Body of pancreas (tissue), 4 donors: Measurements from ENCODE around the gene DOK6. TPM values are rescaled to one million over a fixed set of nuclear protein-coding genes. Genes with fewer than 3 reads are reported as not detected.

Experiments used
- ATAC-seq: fragments of 150-250 bp; one replicate; pipeline ENCODE4 v1.9.1; 2016
- DNase-seq, 4 donors: peaks; one replicate each; pipeline ENCODE4 v3.0.0-alpha.2; 2019
- H3K27ac ChIP-seq, 4 donors: fragments of 200-600 bp; sonication (generic); 1 replicate in 3 of 4; 2 replicates in 1 of 4; pipeline versions ENCODE4 v1.5.1 to v1.6.1; 2016 to 2019; ENCODE audit warnings: mild to moderate bottlenecking in 1 of 4, mixed read lengths in 1 of 4, moderate library complexity in 1 of 4
- H3K27me3 ChIP-seq, 2 donors: fragments of 200-600 bp; sonication (generic); one replicate each; pipeline ENCODE4 v1.6.0; 2016; ENCODE audit warnings: mild to moderate bottlenecking in 1 of 2
- H3K36me3 ChIP-seq, 2 donors: fragments of 200-600 bp; sonication (generic); replicated peaks in 1 of 2; 2 replicates each; pipeline ENCODE4 v1.5.1; 2016; ENCODE audit warnings: low read depth in 2 of 2; ENCODE audit not compliant: insufficient read depth in 1 of 2
- H3K4me1 ChIP-seq: fragments of 200-600 bp; sonication (generic); one replicate; pipeline ENCODE4 v1.6.0; 2016
- H3K4me3 ChIP-seq, 2 donors: fragments of 200-600 bp; sonication (generic); 1 replicate in 1 of 2; 2 replicates in 1 of 2; pipeline ENCODE4 v1.5.1; 2016 to 2019
- H3K9me3 ChIP-seq, 3 donors: fragments of 200-600 bp; sonication (generic); 1 replicate in 2 of 3; 2 replicates in 1 of 3; pipeline ENCODE4 v1.5.1; 2016
- CTCF ChIP-seq, 7 experiments: fragments of 450-650 bp in 4 of 7; fragments of 200-600 bp in 3 of 7; sonication (generic) in 3 of 7; IDR thresholded peaks; one replicate each; pipeline ENCODE4 v1.5.1; 2016 to 2019; ENCODE audit warnings: antibody characterized with exemption in 7 of 7
- POLR2A ChIP-seq, 3 donors: fragments of 450-650 bp; IDR thresholded peaks; one replicate each; pipeline ENCODE4 v1.6.1; 2016; ENCODE audit warnings: antibody characterized with exemption in 3 of 3, mild to moderate bottlenecking in 2 of 3
- whole genome bisulfite sequencing, 2 donors: methylation state at CpG; one replicate each; pipeline ENCODE4 v1.1.5; 2017; 5-methylcytosine and 5-hydroxymethylcytosine counted together
- intact Hi-C: fragments of 100-400 bp; cut with DNase I; formaldehyde crosslinking; loops from one replicate; pipeline ENCODE4 v1.15.1; 2023
- total RNA-seq, 2 donors: library from RNA; depleted of rRNA; stranded (reverse); fragments of >200 nt; gene quantifications; one replicate each; pipeline ENCODE4 v1.1.0, GENCODE V29; 2016

Gene DOK6
- total RNA-seq, 2 donors from 2014 or later = under 0.01 to 0.66 TPM

DNA sequence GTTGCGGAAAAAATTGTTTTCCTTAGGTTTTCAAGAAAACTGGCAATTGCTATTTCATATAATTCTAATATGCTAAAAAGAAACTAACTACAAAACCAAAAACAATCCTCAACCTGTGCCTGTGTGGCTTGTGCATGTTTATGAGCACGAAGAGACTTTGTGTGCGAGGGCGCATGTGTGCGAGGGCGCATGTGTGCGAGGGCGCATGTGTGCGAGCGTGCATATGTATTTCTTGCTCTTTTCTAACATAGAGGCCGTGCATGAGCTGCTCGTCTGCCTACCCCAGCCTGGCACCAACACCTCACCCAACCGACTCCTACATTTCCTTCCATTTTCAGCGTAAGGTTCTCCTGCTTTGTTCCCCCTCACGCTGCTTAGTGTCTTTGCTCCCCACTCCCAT is 211.6 kb downstream of the DOK6 start:
- Histone ChIP-seq H3K4me3 (no peak overlapping the region), H3K27ac (no peak overlapping the region), H3K27me3 (no peaks in the 10 kb centered on the region), H3K4me1 (no peaks in the 10 kb centered on the region), H3K9me3 (no peaks in the 10 kb centered on the region), H3K36me3 (no peaks in the 10 kb centered on the region)
- no peak for TF ChIP-seq CTCF (IDR thresholded peaks at IDR 0.05)
- TF ChIP-seq POLR2A (IDR thresholded peaks at IDR 0.05) = no peak
- 84 to 85% methylated on average over 14 to 15 of the region's 15 CpGs for WGBS, 2 donors
- DNase-seq = no peak
- ATAC-seq = no peak
- intact Hi-C loops = no loop called here

GRCh38 chr18:69616114-69616513 is 215.4 kb downstream of the DOK6 start:
- DNase-seq (no peak), ATAC-seq (no peak)
- TF ChIP-seq CTCF (IDR thresholded peaks at IDR 0.05) (no peak), POLR2A (IDR thresholded peaks at IDR 0.05) (no peak)
- H3K4me1 ChIP-seq = no peaks in the 10 kb centered on the region
- no peak overlapping the region for H3K4me3 ChIP-seq
- H3K27ac ChIP-seq = no peak overlapping the region
- no peaks in the 10 kb centered on the region for H3K9me3 ChIP-seq
- H3K27me3 ChIP-seq = no peaks in the 10 kb centered on the region
- H3K36me3 ChIP-seq = no peaks in the 10 kb centered on the region
- intact Hi-C loops = no loop called here
- WGBS, 2 donors = 81 to 87% methylated on average over 4 of the region's 4 CpGs

DNA sequence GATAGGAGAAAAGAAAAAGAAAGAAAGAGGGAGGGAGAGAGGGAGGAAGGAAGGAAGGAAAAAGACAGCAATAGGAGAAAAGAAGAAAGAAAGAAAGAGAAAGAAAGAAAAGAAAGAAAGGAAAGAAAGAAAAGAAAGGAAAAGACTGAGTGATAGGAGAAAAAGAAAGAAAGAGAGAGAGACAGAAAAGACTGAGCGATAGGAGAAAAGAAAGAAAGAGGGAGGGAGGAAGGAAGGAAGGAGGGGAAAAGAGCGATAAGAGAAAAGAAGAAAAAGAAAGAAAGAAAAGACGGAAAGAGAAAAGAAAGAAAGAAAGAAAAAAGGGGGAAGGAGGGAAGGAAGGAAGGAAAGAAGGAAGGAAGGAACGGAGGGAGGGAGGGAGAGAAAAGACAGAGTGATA is 216.7 kb downstream of the DOK6 start:
- Histone ChIP-seq H3K4me3 (no peak overlapping the region), H3K9me3 (no peaks in the 10 kb centered on the region), H3K27ac (no peak overlapping the region), H3K27me3 (no peaks in the 10 kb centered on the region), H3K36me3 (no peaks in the 10 kb centered on the region), H3K4me1 (no peaks in the 10 kb centered on the region)
- 84 to 87% methylated on average over 4 of the region's 4 CpGs for WGBS, 2 donors
- ATAC-seq (no peak), DNase-seq (no peak)
- intact Hi-C loops = no loop called here
- no peak for TF ChIP-seq POLR2A (IDR thresholded peaks at IDR 0.05)
- TF ChIP-seq CTCF (IDR thresholded peaks at IDR 0.05) = no peak

GRCh38 chr18:69617888-69618287 is 217.2 kb downstream of the DOK6 start:
- ATAC-seq (no peak), DNase-seq (no peak)
- Histone ChIP-seq H3K4me1 (no peaks in the 10 kb centered on the region), H3K36me3 (no peaks in the 10 kb centered on the region), H3K27me3 (no peaks in the 10 kb centered on the region), H3K27ac (no peak overlapping the region), H3K9me3 (no peaks in the 10 kb centered on the region), H3K4me3 (no peak overlapping the region)
- 80 to 81% methylated on average over 4 of the region's 4 CpGs for WGBS, 2 donors
- intact Hi-C loops = no loop called here
- TF ChIP-seq CTCF (IDR thresholded peaks at IDR 0.05) (no peak), POLR2A (IDR thresholded peaks at IDR 0.05) (no peak)

DNA sequence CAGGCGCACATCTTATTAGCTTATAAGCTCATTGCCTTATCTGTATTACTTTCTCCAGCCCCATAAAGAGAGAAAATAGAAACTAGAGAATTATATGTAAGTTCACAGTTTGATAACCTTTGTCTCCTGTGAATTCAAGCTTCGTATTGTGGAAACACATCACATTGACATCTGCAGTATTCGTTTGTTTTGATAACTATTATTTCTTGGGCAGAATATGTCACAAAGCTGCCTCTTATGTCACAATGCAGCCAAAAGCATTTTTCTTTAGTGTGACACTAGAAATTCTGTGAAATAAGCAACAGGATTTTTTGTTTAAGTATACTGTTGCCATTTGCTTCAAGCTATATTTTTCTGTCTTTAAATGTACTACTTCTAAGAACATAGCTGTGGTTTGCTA is 221.5 kb downstream of the DOK6 start:
- DNase-seq = no peak
- 43 to 52% methylated on average over 3 of the region's 3 CpGs for WGBS, 2 donors
- Histone ChIP-seq H3K9me3 (no peaks in the 10 kb centered on the region), H3K4me1 (no peaks in the 10 kb centered on the region), H3K36me3 (no peaks in the 10 kb centered on the region), H3K4me3 (no peak overlapping the region), H3K27ac (no peak overlapping the region), H3K27me3 (no peaks in the 10 kb centered on the region)
- ATAC-seq = no peak
- no peak for TF ChIP-seq POLR2A (IDR thresholded peaks at IDR 0.05)
- TF ChIP-seq CTCF (IDR thresholded peaks at IDR 0.05) = no peak
- intact Hi-C loops = no loop called here
